ENCODE measurements around the gene HTR2B. TPM values are rescaled to one million over a fixed set of nuclear protein-coding genes. Genes with fewer than 3 reads are reported as not detected.

The HTR2B gene
- total and polyA plus RNA-seq, 10 donors: 0.14 to 1.3 (median 0.51) TPM; not detected in 1

- no peaks in the 10 kb centered on the region for H3K27me3 ChIP-seq (replicated peaks in 1 of 7)
- 90 to 97% (median 95%) methylated on average over 2 of the region's 2 CpGs for WGBS, 5 donors
- no peak overlapping the region for H3K4me3 ChIP-seq
- DNase-seq: no peak
- no peak overlapping the region for H3K27ac ChIP-seq
- peaks cover 0 to 4% (median 0%) of the 10 kb centered on the region in 6 donors for H3K4me1 ChIP-seq
- TF ChIP-seq POLR2A (IDR thresholded peaks at IDR 0.05): no peak
- no peak for TF ChIP-seq POLR2AphosphoS5 (IDR thresholded peaks at IDR 0.05)
- TF ChIP-seq CTCF (IDR thresholded peaks at IDR 0.05 in 8 of 11, conservative IDR thresholded peaks at IDR 0.05 in 3 of 11): no peak
- intact Hi-C loops (cut with DNase I; ENCODE audit: low total_unique reads): no loop called here
- no peaks in the 10 kb centered on the region for H3K9me3 ChIP-seq
- peaks cover 0 to 32% (median 2%) of the 10 kb centered on the region in 6 donors for H3K36me3 ChIP-seq
These were observed 9.2 kb downstream of the HTR2B start for GRCh38 chr2:231115651-231116050.

- H3K9me3 ChIP-seq: no peaks in the 10 kb centered on the region
- no peak overlapping the region for H3K4me3 ChIP-seq
- TF ChIP-seq POLR2A (IDR thresholded peaks at IDR 0.05): no peak
- TF ChIP-seq POLR2AphosphoS5 (IDR thresholded peaks at IDR 0.05): no peak
- TF ChIP-seq CTCF (IDR thresholded peaks at IDR 0.05 in 8 of 11, conservative IDR thresholded peaks at IDR 0.05 in 3 of 11): no peak
- intact Hi-C loops (cut with DNase I; ENCODE audit: low total_unique reads): no loop called here
- H3K27me3 ChIP-seq (replicated peaks in 1 of 7): no peaks in the 10 kb centered on the region
- DNase-seq: no peak
- peaks cover 0 to 54% (median 20%) of the 10 kb centered on the region in 6 donors for H3K36me3 ChIP-seq
- no peak overlapping the region for H3K27ac ChIP-seq
- 93 to 99% (median 95%) methylated on average over 5 of the region's 5 CpGs for WGBS, 5 donors
- H3K4me1 ChIP-seq: peaks cover 0 to 6% (median 0%) of the 10 kb centered on the region in 6 donors
These were observed 11.4 kb downstream of the HTR2B start for GRCh38 chr2:231113489-231113888.

- Histone ChIP-seq H3K27me3 (replicated peaks in 1 of 7) (no peaks in the 10 kb centered on the region), H3K4me1 (peaks cover 0 to 6% (median 0%) of the 10 kb centered on the region in 6 donors), H3K9me3 (no peaks in the 10 kb centered on the region), H3K27ac (no peak overlapping the region), H3K36me3 (peaks cover 0 to 69% (median 23%) of the 10 kb centered on the region in 6 donors), H3K4me3 (no peak overlapping the region)
- intact Hi-C loops (cut with DNase I; ENCODE audit: low total_unique reads): no loop called here
- no peak for DNase-seq
- TF ChIP-seq POLR2AphosphoS5 (IDR thresholded peaks at IDR 0.05) (no peak), CTCF (IDR thresholded peaks at IDR 0.05 in 8 of 11, conservative IDR thresholded peaks at IDR 0.05 in 3 of 11) (no peak), POLR2A (IDR thresholded peaks at IDR 0.05) (no peak)
- 94 to 100% (median 100%) methylated on average over 1 of the region's 1 CpG for whole genome bisulfite sequencing, 5 donors
These were observed 12.9 kb downstream of the HTR2B start for GRCh38 chr2:231111987-231112386.

- no peak overlapping the region for H3K27ac ChIP-seq
- H3K4me3 ChIP-seq: no peak overlapping the region
- H3K9me3 ChIP-seq: no peaks in the 10 kb centered on the region
- TF ChIP-seq CTCF (IDR thresholded peaks at IDR 0.05 in 8 of 11, conservative IDR thresholded peaks at IDR 0.05 in 3 of 11) (no peak), POLR2AphosphoS5 (IDR thresholded peaks at IDR 0.05) (no peak), POLR2A (IDR thresholded peaks at IDR 0.05) (no peak)
- H3K27me3 ChIP-seq (replicated peaks in 1 of 7): no peaks in the 10 kb centered on the region
- no peak for DNase-seq
- peaks cover 0 to 6% (median 0%) of the 10 kb centered on the region in 6 donors for H3K4me1 ChIP-seq
- peaks cover 0 to 70% (median 23%) of the 10 kb centered on the region in 6 donors for H3K36me3 ChIP-seq
- intact Hi-C loops (cut with DNase I; ENCODE audit: low total_unique reads): no loop called here
- WGBS, 5 donors: 68 to 90% (median 79%) methylated on average over 1 of the region's 1 CpG
These were observed 14.3 kb downstream of the HTR2B start for GRCh38 chr2:231110551-231110950.

Measured in spleen (tissue), 11 donors.